Activated naive CD8-positive, alpha-beta T cell treated with anti-CD3 and anti-CD28 coated beads, Interleukin-2, amount 50 U/mL, for 24 hours (primary cell): ENCODE results near the gene KRTCAP2.

Experiments
- ATAC-seq: fragments of 150-1000 bp; cut with Tn5 transposase; one replicate; pipeline ENCODE4 v1.10.0; 2021
- DNase-seq: peaks from one replicate; pipeline ENCODE4 v3.0.0; 2021
- H3K27ac Mint-ChIP-seq: one replicate; pipeline ENCODE4 v1.8.0; 2021; ENCODE audit warnings: mild to moderate bottlenecking, mixed read lengths
- H3K27me3 Mint-ChIP-seq: one replicate; pipeline ENCODE4 v1.8.0; 2021; ENCODE audit warnings: mixed read lengths
- H3K36me3 Mint-ChIP-seq: one replicate; pipeline ENCODE4 v1.8.0; 2021; ENCODE audit warnings: low read depth, mixed read lengths
- H3K4me1 Mint-ChIP-seq: one replicate; pipeline ENCODE4 v1.8.0; 2021; ENCODE audit warnings: mixed read lengths
- H3K4me3 Mint-ChIP-seq: one replicate; pipeline ENCODE4 v1.8.0; 2021; ENCODE audit warnings: mild to moderate bottlenecking, moderate library complexity, mixed read lengths
- H3K9me3 Mint-ChIP-seq: one replicate; pipeline ENCODE4 v1.8.0; 2021; ENCODE audit warnings: mixed read lengths

Gene KRTCAP2

GRCh38 chr1:155181371-155182051, 8.4 kb upstream of the KRTCAP2 start:
- Mint-ChIP-seq H3K36me3 (peaks cover 2% of the 10 kb centered on the region), H3K27me3 (no peaks in the 10 kb centered on the region)
- no peak for ATAC-seq

GRCh38 chr1:155179112-155180031, 6.3 kb upstream of the KRTCAP2 start:
- ATAC-seq = no peak
- H3K27me3 Mint-ChIP-seq = no peaks in the 10 kb centered on the region
- H3K4me1 Mint-ChIP-seq = peaks cover 22% of the 10 kb centered on the region
- no peak for DNase-seq
- H3K4me3 Mint-ChIP-seq = no peak overlapping the region
- H3K36me3 Mint-ChIP-seq = peaks cover 2% of the 10 kb centered on the region
- no peaks in the 10 kb centered on the region for H3K9me3 Mint-ChIP-seq
- H3K27ac Mint-ChIP-seq = no peak overlapping the region

More at GRCh38 chr1:155181371-155182051, 8.4 kb upstream of the KRTCAP2 start:
- H3K9me3 Mint-ChIP-seq = no peaks in the 10 kb centered on the region
- peaks cover 6% of the 10 kb centered on the region for H3K4me1 Mint-ChIP-seq
- no peak for DNase-seq
- H3K27ac Mint-ChIP-seq = no peak overlapping the region
- H3K4me3 Mint-ChIP-seq = no peak overlapping the region

- DNase-seq (no peak), ATAC-seq (no peak)
- H3K27ac Mint-ChIP-seq = no peak overlapping the region
- H3K36me3 Mint-ChIP-seq = peaks cover 2% of the 10 kb centered on the region
- peaks cover 27% of the 10 kb centered on the region for H3K4me1 Mint-ChIP-seq
- H3K27me3 Mint-ChIP-seq = no peaks in the 10 kb centered on the region
- H3K4me3 Mint-ChIP-seq = no peak overlapping the region
- H3K9me3 Mint-ChIP-seq = no peaks in the 10 kb centered on the region
Measured at GRCh38 chr1:155178441-155179111, 5.5 kb upstream of the KRTCAP2 start.

DNA sequence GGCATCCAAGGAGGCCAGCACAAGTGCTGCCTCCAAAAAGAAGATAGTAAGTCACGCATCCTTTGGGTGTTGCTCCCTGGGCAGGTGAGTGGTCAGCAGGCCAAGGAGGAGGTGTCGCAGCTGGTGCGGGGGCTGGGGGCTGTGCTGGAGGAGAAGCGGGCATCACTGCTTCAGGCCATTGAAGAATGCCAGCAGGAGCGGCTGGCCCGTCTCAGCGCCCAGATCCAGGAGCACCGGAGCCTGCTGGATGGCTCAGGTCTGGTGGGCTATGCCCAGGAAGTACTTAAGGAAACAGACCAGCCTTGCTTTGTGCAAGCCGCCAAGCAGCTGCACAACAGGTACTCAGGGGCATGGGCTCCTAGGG, 4.8 kb upstream of the KRTCAP2 start:
- H3K4me3 Mint-ChIP-seq = no peak overlapping the region
- no peak for ATAC-seq
- H3K36me3 Mint-ChIP-seq = peaks cover 7% of the 10 kb centered on the region
- no peaks in the 10 kb centered on the region for H3K9me3 Mint-ChIP-seq
- H3K4me1 Mint-ChIP-seq = peaks cover 34% of the 10 kb centered on the region
- DNase-seq = no peak
- no peak overlapping the region for H3K27ac Mint-ChIP-seq
- H3K27me3 Mint-ChIP-seq = peaks cover 2% of the 10 kb centered on the region

DNA sequence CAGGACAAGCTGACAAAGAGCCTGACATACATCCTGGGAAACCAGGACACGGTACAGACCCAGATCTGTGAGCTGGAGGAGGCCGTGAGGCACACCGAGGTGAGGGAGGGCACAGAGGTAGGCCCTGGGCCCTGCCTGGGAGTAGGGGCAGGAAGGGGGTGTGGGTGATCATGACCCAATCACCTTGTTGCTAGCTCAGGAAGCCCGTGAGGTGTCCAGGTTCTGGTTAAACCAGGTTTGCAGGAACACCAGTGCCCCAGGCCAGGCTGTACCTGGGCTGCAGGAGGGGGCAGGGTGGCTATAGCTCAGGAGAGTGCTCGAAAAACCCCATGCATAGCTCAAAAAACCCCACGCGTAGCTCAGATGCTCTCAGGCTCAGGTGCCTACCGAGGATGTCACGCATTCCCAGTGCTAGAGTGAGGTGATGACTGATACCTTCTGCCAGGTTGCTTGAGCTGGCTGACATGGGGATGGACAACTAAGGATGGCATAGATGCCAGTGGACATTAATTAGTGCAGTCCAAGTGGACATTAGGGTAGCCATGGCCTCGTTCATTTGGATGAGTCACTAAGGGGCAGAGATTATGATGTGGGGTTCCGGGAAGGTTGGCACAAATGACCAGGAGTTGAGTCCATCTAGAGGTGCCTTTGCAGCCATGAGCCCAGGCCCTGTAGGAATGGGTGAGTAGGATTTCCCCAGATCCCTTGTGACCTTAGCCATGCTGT, 4.3 kb upstream of the KRTCAP2 start:
- Mint-ChIP-seq H3K4me1 (peaks cover 36% of the 10 kb centered on the region), H3K9me3 (no peaks in the 10 kb centered on the region), H3K4me3 (no peak overlapping the region), H3K27me3 (peaks cover 2% of the 10 kb centered on the region), H3K36me3 (peaks cover 10% of the 10 kb centered on the region), H3K27ac (no peak overlapping the region)
- ATAC-seq = no peak
- no peak for DNase-seq

- H3K4me3 Mint-ChIP-seq = no peak overlapping the region
- ATAC-seq = peak; percentile 47
- peaks cover 44% of the 10 kb centered on the region for H3K4me1 Mint-ChIP-seq
Measured at GRCh38 chr1:155176544-155177071, 3.5 kb upstream of the KRTCAP2 start.

GRCh38 chr1:155175927-155176371, 2.8 kb upstream of the KRTCAP2 start:
- peaks cover 17% of the 10 kb centered on the region for H3K36me3 Mint-ChIP-seq
- DNase-seq (peak; percentile 35), ATAC-seq (no peak)
- H3K27ac Mint-ChIP-seq = no peak overlapping the region
- no peaks in the 10 kb centered on the region for H3K9me3 Mint-ChIP-seq
- H3K27me3 Mint-ChIP-seq = peaks cover 2% of the 10 kb centered on the region
- H3K4me3 Mint-ChIP-seq = no peak overlapping the region
- H3K4me1 Mint-ChIP-seq = peaks cover 48% of the 10 kb centered on the region

More at GRCh38 chr1:155176544-155177071, 3.5 kb upstream of the KRTCAP2 start:
- Mint-ChIP-seq H3K27me3 (peaks cover 2% of the 10 kb centered on the region), H3K36me3 (peaks cover 16% of the 10 kb centered on the region), H3K27ac (no peak overlapping the region), H3K9me3 (no peaks in the 10 kb centered on the region)
- DNase-seq = peak; percentile 92

DNA sequence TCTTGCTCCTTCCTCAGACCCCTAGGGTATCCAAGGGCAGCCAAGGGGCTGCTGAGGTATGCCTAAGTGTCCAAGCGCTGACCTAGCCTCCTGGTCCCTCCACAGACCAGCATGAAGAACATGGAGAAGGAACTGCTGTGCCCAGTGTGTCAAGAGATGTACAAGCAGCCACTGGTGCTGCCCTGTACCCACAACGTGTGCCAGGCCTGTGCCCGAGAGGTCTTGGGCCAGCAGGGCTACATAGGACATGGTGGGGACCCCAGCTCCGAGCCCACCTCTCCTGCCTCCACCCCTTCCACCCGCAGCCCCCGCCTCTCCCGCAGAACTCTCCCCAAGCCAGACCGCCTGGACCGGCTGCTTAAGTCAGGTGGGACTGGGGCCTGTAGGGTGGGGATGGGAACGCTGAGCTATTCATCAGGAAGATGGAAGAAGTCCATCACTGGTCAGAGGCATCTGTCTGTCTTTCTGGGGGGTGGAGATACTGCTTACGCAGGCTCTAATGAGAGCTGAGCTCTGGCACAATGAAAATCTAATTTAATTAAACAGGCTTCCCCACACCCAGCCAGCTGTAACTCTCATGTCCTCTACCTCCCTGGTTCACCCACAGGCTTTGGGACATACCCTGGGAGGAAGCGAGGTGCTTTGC, 2.3 kb upstream of the KRTCAP2 start:
- ATAC-seq = no peak
- Mint-ChIP-seq H3K4me3 (peak overlapping the region; percentile 99), H3K27me3 (peaks cover 2% of the 10 kb centered on the region), H3K4me1 (peaks cover 49% of the 10 kb centered on the region), H3K9me3 (no peaks in the 10 kb centered on the region), H3K36me3 (peaks cover 20% of the 10 kb centered on the region), H3K27ac (peak overlapping the region; percentile 67)
- no peak for DNase-seq

DNA sequence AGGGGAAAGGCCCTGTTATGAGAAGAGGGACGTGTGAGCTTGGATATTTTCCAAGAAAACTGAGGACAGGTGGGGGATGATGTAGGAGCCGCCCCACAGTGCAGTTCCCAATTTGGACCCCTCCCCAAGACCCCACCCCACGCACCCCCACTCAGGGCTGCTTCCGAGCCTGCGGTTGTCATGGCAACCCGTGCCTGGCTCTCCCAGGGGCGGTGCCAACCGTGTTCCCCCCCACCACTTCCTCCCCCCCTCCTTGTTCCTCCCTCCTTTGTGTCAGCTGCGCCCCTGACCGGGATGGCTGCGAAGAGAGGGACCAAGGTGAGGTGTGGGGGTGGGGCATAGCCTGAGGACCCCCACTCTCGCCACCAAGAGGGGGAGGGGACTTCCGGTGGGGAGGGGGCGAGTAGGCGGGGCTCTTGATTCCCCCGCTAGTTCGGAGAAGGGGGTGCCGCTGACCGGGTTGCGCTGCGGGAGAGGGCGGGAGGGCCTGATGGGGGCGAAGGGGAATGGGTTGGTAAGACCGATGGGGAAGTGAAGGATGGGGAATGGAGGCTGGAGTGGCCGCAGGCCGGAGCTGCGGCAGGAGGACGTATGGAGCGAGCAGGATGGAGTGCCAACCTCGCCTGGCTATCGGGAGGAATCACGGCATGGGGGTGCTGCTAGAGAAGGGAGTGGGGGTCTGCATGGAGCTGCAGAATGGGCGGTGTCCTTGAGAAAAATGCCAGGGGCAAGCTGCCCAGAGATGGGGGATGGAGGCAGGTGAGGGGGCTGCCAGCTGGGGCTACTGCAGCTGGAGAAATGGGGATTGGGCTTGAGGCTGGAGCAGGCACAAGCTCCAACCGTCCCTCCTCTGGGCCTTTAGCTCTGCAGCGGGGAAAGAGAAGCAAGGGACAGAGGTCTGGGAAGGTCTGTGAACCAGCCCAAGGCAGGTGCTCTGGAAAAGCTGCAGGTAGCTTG, 1.5 kb upstream of the KRTCAP2 start:
- H3K4me3 Mint-ChIP-seq = peak overlapping the region; percentile 99
- peaks cover 25% of the 10 kb centered on the region for H3K36me3 Mint-ChIP-seq
- peaks cover 2% of the 10 kb centered on the region for H3K27me3 Mint-ChIP-seq
- H3K4me1 Mint-ChIP-seq = peaks cover 50% of the 10 kb centered on the region
- no peaks in the 10 kb centered on the region for H3K9me3 Mint-ChIP-seq
- peak; percentile 57 for DNase-seq
- peak overlapping the region; percentile 99 for H3K27ac Mint-ChIP-seq
- no peak for ATAC-seq

DNA sequence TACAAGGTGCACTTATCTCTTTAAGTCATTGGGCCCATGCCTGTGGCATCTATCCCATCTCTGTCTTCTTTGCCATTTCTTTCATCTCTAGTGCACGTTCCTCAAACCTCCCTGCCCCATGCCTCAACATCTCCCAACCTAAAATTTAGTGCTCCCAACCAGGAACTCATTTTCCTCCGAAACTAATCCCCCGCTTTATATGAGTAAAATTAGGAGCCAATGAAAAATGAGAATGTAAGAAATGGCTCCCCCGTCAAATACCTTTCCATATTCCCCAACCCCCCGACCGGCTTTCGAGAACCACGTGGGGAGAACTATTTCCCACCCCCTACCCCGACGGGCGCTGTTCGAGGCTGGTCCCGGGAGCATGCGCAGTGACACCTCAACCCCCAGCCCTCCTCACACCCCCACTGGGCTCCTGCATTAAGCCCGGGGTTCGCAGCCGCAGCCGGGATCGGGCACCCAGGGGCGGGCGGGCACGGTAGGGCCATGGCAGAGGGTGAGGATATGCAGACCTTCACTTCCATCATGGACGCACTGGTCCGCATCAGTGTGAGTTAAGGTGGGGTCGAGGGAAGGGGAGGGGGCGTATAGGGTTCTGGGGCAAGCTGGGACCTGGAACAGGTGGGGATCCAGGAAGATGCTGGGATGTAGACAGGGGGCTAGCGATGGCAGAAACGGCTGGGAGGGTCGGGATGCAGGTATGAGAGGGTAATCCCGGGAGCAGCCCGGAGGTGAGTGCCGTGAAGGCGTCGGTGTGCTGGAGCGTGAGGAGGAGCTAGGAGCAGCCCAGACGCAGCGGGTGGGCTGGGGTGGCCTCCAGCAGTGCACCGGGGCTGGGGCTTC, 597 bp upstream of the KRTCAP2 start, which contains the start of gene TRIM46:
Gene TRIM46 (plus strand): TSS at position 372 of the 846 bp plus-strand sequence. CDS start 118 bp downstream, at position 490.
- peak within 1 kb of the TSS; percentile 99 for H3K27ac Mint-ChIP-seq
- peaks cover 32% of the 10 kb centered on the region for H3K36me3 Mint-ChIP-seq
- H3K9me3 Mint-ChIP-seq = no peaks in the 10 kb centered on the region
- H3K4me3 Mint-ChIP-seq = peak within 1 kb of the TSS; percentile 99
- H3K4me1 Mint-ChIP-seq = peaks cover 50% of the 10 kb centered on the region
- peaks cover 2% of the 10 kb centered on the region for H3K27me3 Mint-ChIP-seq
- peak; percentile 79 for DNase-seq
- peak; percentile 34 for ATAC-seq

DNA sequence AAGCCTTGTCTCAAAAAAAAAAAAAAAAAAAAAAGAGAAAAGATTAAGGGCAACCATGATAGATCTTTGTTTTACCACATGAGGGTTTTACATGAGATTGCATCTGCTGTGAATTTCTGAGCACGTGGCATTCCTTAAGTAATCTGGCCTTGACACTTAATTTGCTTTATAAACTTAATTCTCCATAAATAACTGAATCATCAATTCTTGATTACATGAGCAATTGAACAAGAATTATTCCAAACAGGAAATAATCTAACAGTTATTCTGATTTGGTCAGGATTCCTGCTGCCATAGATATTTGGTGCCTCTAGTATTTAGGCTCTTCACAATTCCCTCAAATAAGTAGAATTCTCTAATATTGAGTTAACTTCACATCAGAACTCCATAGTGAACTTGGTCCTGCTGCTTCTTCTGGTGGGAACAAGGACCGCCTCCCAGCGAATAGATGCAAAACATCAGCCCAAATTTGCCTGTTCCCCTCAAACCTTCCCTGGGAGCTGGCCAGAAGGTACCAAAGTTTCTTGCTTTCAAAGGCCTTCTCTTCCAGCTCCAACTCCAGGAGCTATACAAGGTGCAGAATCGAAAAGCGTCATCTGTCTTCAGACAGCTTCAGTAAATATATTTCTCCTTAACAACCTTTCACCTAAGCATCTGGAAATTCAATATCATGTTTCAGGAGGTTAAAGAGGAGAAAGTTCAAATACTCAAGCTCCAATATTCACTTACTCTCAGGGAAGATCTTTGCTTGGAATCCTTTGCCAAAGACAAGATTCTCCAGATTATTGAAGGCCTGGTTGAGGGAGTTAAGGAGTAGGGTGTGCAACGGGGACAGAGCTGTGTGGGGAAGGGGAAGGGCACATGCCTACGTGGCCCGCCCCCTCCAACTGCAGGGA, 1.0 kb downstream of the KRTCAP2 start:
- peaks cover 32% of the 10 kb centered on the region for H3K36me3 Mint-ChIP-seq
- DNase-seq = no peak
- ATAC-seq = peak; percentile 27
- peak overlapping the region; percentile 99 for H3K4me3 Mint-ChIP-seq
- peaks cover 2% of the 10 kb centered on the region for H3K27me3 Mint-ChIP-seq
- H3K9me3 Mint-ChIP-seq = no peaks in the 10 kb centered on the region
- H3K27ac Mint-ChIP-seq = peak overlapping the region; percentile 99
- H3K4me1 Mint-ChIP-seq = peaks cover 57% of the 10 kb centered on the region
